NCI-H1105 treated with DMSO at 0.1 percent for 48 hours (cell line): ENCODE data around the gene RAB7A.

Experiments used
- DNase-seq: peaks from one replicate; lab custom pipeline; 2025; lab: John Stamatoyannopoulos, UW

RAB7A gene

GRCh38 chr3:128788268-128788869 lies 62.4 kb downstream of the RAB7A start:
- no peak for DNase-seq

- no peak for DNase-seq
Measured at GRCh38 chr3:128794067-128794768, 68.2 kb downstream of the RAB7A start.

GRCh38 chr3:128794770-128795649 lies 69.0 kb downstream of the RAB7A start:
- DNase-seq = peak; percentile 68

GRCh38 chr3:128799653-128800052 lies 73.7 kb downstream of the RAB7A start:
- DNase-seq = no peak

GRCh38 chr3:128800241-128801187 lies 74.5 kb downstream of the RAB7A start:
- no peak for DNase-seq

- no peak for DNase-seq
Measured at GRCh38 chr3:128801779-128802380, 75.9 kb downstream of the RAB7A start.

- DNase-seq = no peak
Measured at GRCh38 chr3:128803307-128803706, 77.3 kb downstream of the RAB7A start.

GRCh38 chr3:128804017-128804810 lies 78.2 kb downstream of the RAB7A start:
- no peak for DNase-seq

- DNase-seq = no peak
Measured at GRCh38 chr3:128804811-128805155, 78.8 kb downstream of the RAB7A start.

GRCh38 chr3:128805772-128806171 lies 79.8 kb downstream of the RAB7A start:
- no peak for DNase-seq

- no peak for DNase-seq
Measured at GRCh38 chr3:128806588-128806987, 80.6 kb downstream of the RAB7A start.

GRCh38 chr3:128807186-128807830 lies 81.3 kb downstream of the RAB7A start:
- no peak for DNase-seq

GRCh38 chr3:128808672-128809071 lies 82.7 kb downstream of the RAB7A start:
- DNase-seq = no peak

GRCh38 chr3:128813097-128813496 lies 87.1 kb downstream of the RAB7A start:
- no peak for DNase-seq

GRCh38 chr3:128814060-128814459 lies 88.1 kb downstream of the RAB7A start:
- no peak for DNase-seq

- no peak for DNase-seq
Measured at GRCh38 chr3:128814519-128815317, 88.7 kb downstream of the RAB7A start.

GRCh38 chr3:128815318-128816064 lies 89.5 kb downstream of the RAB7A start:
- DNase-seq = no peak

GRCh38 chr3:128818186-128818787 lies 92.3 kb downstream of the RAB7A start:
- no peak for DNase-seq
